HEK293 (cell line): ENCODE measurements around the gene NUP43.
"Not testable (repeated sequence)": the region's sequence is repeated elsewhere in the genome, so short reads cannot be mapped to it uniquely, and the experiment has no call there.

Experiments used
- CTCF ChIA-PET: fragments of 350-600 bp; formaldehyde crosslinking; extraction: SDS; loops from one replicate; lab custom pipeline; 2021; ENCODE audit warnings: antibody characterized with exemption; lab: Yijun Ruan, JAX
- POLR2A ChIA-PET: fragments of 300-600 bp; formaldehyde crosslinking; extraction: SDS; loops from one replicate; lab custom pipeline; 2020; ENCODE audit warnings: antibody characterized with exemption, inconsistent platforms; lab: Yijun Ruan, JAX
- H3K27ac ChIP-seq: fragments of 200-500 bp; sonication (Bioruptor generic); 2 replicates; pipeline ENCODE4 v1.5.1; 2014; ENCODE audit warnings: low read depth, low read length, control low read depth, inconsistent platforms; ENCODE audit errors: extremely low read depth
- H3K36me3 ChIP-seq, 2 experiments: fragments of 200-500 bp in 1 of 2; sonication (Bioruptor generic) in 1 of 2; 1 replicate in 1 of 2; 2 replicates in 1 of 2; pipeline ENCODE4 v1.5.1; 2014 to 2017; ENCODE audit warnings: inconsistent platforms in 2 of 2, low read length in 2 of 2; ENCODE audit not compliant: control insufficient read depth in 2 of 2, insufficient read depth in 1 of 2
- H3K4me1 ChIP-seq: fragments of 200-500 bp; sonication (Bioruptor generic); 2 replicates; pipeline ENCODE4 v1.5.1; 2014; ENCODE audit warnings: mild to moderate bottlenecking, low read length, inconsistent platforms; ENCODE audit not compliant: control insufficient read depth, insufficient read depth
- H3K4me3 ChIP-seq: 2 replicates; pipeline ENCODE4 v1.5.1; 2011; ENCODE audit warnings: low read depth, mild to moderate bottlenecking, control low read depth, low read length, moderate library complexity
- H3K9me3 ChIP-seq: fragments of 200-500 bp; sonication (Bioruptor generic); 2 replicates; pipeline ENCODE4 v1.5.1; 2014; ENCODE audit warnings: low read depth, low read length, inconsistent platforms; ENCODE audit not compliant: control insufficient read depth, insufficient read depth
- INSM2 ChIP-seq: fragments of 450-650 bp; formaldehyde crosslinking; IDR thresholded peaks from 2 replicates; pipeline ENCODE4 v1.5.1; 2016; ENCODE audit warnings: missing biosample characterization, missing genetic modification characterization
- KLF8 ChIP-seq: fragments of 450-650 bp; formaldehyde crosslinking; IDR thresholded peaks from 2 replicates; pipeline ENCODE4 v1.5.1; 2016; ENCODE audit warnings: missing biosample characterization, missing genetic modification characterization
- OVOL3 ChIP-seq: fragments of 450-650 bp; formaldehyde crosslinking; IDR thresholded peaks from 2 replicates; pipeline ENCODE4 v1.5.1; 2016; ENCODE audit warnings: missing biosample characterization, missing genetic modification characterization
- SALL2 ChIP-seq: fragments of 450-650 bp; formaldehyde crosslinking; IDR thresholded peaks from 2 replicates; pipeline ENCODE4 v1.5.0; 2017; ENCODE audit warnings: missing biosample characterization, mild to moderate bottlenecking, missing genetic modification characterization, borderline replicate concordance
- SP2 ChIP-seq: fragments of 450-650 bp; formaldehyde crosslinking; IDR thresholded peaks from 2 replicates; pipeline ENCODE4 v1.5.1; 2016; ENCODE audit warnings: missing biosample characterization, missing genetic modification characterization
- SP3 ChIP-seq: fragments of 450-650 bp; formaldehyde crosslinking; IDR thresholded peaks from 2 replicates; pipeline ENCODE4 v1.5.1; 2016; ENCODE audit warnings: missing biosample characterization, missing genetic modification characterization
- YY1 ChIP-seq: fragments of 450-650 bp; formaldehyde crosslinking; IDR thresholded peaks from 2 replicates; pipeline ENCODE4 v1.5.1; 2018; ENCODE audit warnings: missing biosample characterization, missing genetic modification characterization
- ZBTB49 ChIP-seq: fragments of 450-650 bp; formaldehyde crosslinking; IDR thresholded peaks from 2 replicates; pipeline ENCODE4 v1.5.1; 2016; ENCODE audit warnings: missing biosample characterization, missing genetic modification characterization, low read depth
- ZNF157 ChIP-seq: fragments of 450-650 bp; formaldehyde crosslinking; IDR thresholded peaks from 2 replicates; pipeline ENCODE4 v1.5.1; 2016; ENCODE audit warnings: missing biosample characterization, missing genetic modification characterization
- ZNF174 ChIP-seq: fragments of 450-650 bp; formaldehyde crosslinking; IDR thresholded peaks from 2 replicates; pipeline ENCODE4 v1.5.0; 2017; ENCODE audit warnings: missing biosample characterization, mild to moderate bottlenecking, missing genetic modification characterization
- ZNF335 ChIP-seq: fragments of 450-650 bp; formaldehyde crosslinking; conservative IDR thresholded peaks from 2 replicates; pipeline ENCODE4 v1.5.1; 2016; ENCODE audit warnings: missing biosample characterization, missing genetic modification characterization
- ZNF37A ChIP-seq: fragments of 450-650 bp; IDR thresholded peaks from 2 replicates; pipeline ENCODE4 v1.5.1; 2018; ENCODE audit warnings: missing biosample characterization, missing genetic modification characterization
- ZNF513 ChIP-seq: fragments of 450-650 bp; IDR thresholded peaks from 2 replicates; pipeline ENCODE4 v1.5.1; 2018; ENCODE audit warnings: missing biosample characterization, missing genetic modification characterization
- ZNF555 ChIP-seq: fragments of 450-650 bp; formaldehyde crosslinking; conservative IDR thresholded peaks from 2 replicates; pipeline ENCODE4 v1.5.1; 2017; ENCODE audit warnings: missing biosample characterization, mild to moderate bottlenecking, missing genetic modification characterization, inconsistent platforms
- ZNF623 ChIP-seq: fragments of 450-650 bp; formaldehyde crosslinking; IDR thresholded peaks from 2 replicates; pipeline ENCODE4 v1.5.1; 2016; ENCODE audit warnings: missing biosample characterization, missing genetic modification characterization
- ZNF629 ChIP-seq: fragments of 450-650 bp; formaldehyde crosslinking; IDR thresholded peaks from 2 replicates; pipeline ENCODE4 v1.5.1; 2017; ENCODE audit warnings: missing biosample characterization, missing genetic modification characterization
- ZNF664 ChIP-seq: fragments of 450-650 bp; formaldehyde crosslinking; IDR thresholded peaks from 2 replicates; pipeline ENCODE4 v1.5.1; 2016; ENCODE audit warnings: missing biosample characterization, missing genetic modification characterization
- ZNF701 ChIP-seq: fragments of 450-650 bp; formaldehyde crosslinking; IDR thresholded peaks from 2 replicates; pipeline ENCODE4 v1.5.1; 2016; ENCODE audit warnings: missing biosample characterization, missing genetic modification characterization
- ZNF76 ChIP-seq: fragments of 450-650 bp; formaldehyde crosslinking; IDR thresholded peaks from 2 replicates; pipeline ENCODE4; 2016; ENCODE audit warnings: low read depth, missing biosample characterization, missing genetic modification characterization, borderline replicate concordance
- ZNF785 ChIP-seq: fragments of 450-650 bp; formaldehyde crosslinking; IDR thresholded peaks from 2 replicates; pipeline ENCODE4 v1.5.1; 2016; ENCODE audit warnings: missing biosample characterization, missing genetic modification characterization
- ZNF792 ChIP-seq: fragments of 450-650 bp; formaldehyde crosslinking; IDR thresholded peaks from 2 replicates; pipeline ENCODE4 v1.5.1; 2016; ENCODE audit warnings: missing biosample characterization, missing genetic modification characterization
- ZNF837 ChIP-seq: fragments of 450-650 bp; formaldehyde crosslinking; IDR thresholded peaks from 2 replicates; pipeline ENCODE4 v1.5.1; 2016; ENCODE audit warnings: missing biosample characterization, missing genetic modification characterization

NUP43 gene

GRCh38 chr6:149681845-149682244 lies 64.5 kb downstream of the NUP43 start:
- H3K4me3 ChIP-seq, H3K9me3 ChIP-seq, H3K27ac ChIP-seq, H3K4me1 ChIP-seq, POLR2A ChIA-PET: not testable (repeated sequence)
- CTCF ChIA-PET: interaction anchor here (0.6 to 1.1 kb wide), 3 partner anchors 9 to 18 kb away, joined by 3 to 5 read pairs (median 3); no protein-coding TSS in a partner anchor
- H3K36me3 ChIP-seq: peaks cover 19 to 56% of the 10 kb centered on the region in 2 experiments

- H3K4me3 ChIP-seq: no peak overlapping the region
- no peaks in the 10 kb centered on the region for H3K4me1 ChIP-seq
- no peaks in the 10 kb centered on the region for H3K9me3 ChIP-seq
- ChIA-PET CTCF (interaction anchor here (0.7 to 1.1 kb wide), 2 partner anchors 8 to 10 kb away, joined by 3 read pairs; no protein-coding TSS in a partner anchor), POLR2A (no interaction called here)
- no peak for TF ChIP-seq ZBTB49 (tag by site-specific recombination)
- no peak for TF ChIP-seq ZNF629 (tag by site-specific recombination)
- no peak for TF ChIP-seq SP3 (tag by site-specific recombination)
- no peak for TF ChIP-seq SP2 (tag by site-specific recombination)
- TF ChIP-seq ZNF157 (tag by site-specific recombination): no peak
- TF ChIP-seq ZNF837 (tag by site-specific recombination): no peak
- TF ChIP-seq ZNF37A: no peak
- TF ChIP-seq ZNF623: no peak
- TF ChIP-seq SALL2 (tag by site-specific recombination): no peak
- TF ChIP-seq KLF8 (tag by site-specific recombination): no peak
- TF ChIP-seq ZNF76 (tag by site-specific recombination): no peak
- TF ChIP-seq ZNF513 (tag by site-specific recombination): no peak
- TF ChIP-seq OVOL3: no peak
- no peak for TF ChIP-seq ZNF555 (tag by site-specific recombination)
- TF ChIP-seq ZNF174 (tag by site-specific recombination): no peak
- peaks cover 19 to 57% of the 10 kb centered on the region in 2 experiments for H3K36me3 ChIP-seq
- H3K27ac ChIP-seq: no peak overlapping the region
Observed at GRCh38 chr6:149681209-149681608, 65.1 kb downstream of the NUP43 start.

- H3K9me3 ChIP-seq: no peaks in the 10 kb centered on the region
- CTCF ChIA-PET: no interaction called here
- peaks cover 24 to 60% of the 10 kb centered on the region in 2 experiments for H3K36me3 ChIP-seq
Observed at GRCh38 chr6:149680503-149680902, 65.8 kb downstream of the NUP43 start.

More at GRCh38 chr6:149680503-149680902, 65.8 kb downstream of the NUP43 start:
- Histone ChIP-seq H3K4me1 (no peaks in the 10 kb centered on the region), H3K27ac (no peak overlapping the region), H3K4me3 (no peak overlapping the region)
- POLR2A ChIA-PET: interaction anchor here (0.6 kb wide), 1 partner anchor 289 kb away, joined by 4 read pairs; no protein-coding TSS in a partner anchor
- TF ChIP-seq ZNF785 (no peak), ZNF664 (no peak), ZNF792 (tag by site-specific recombination) (no peak), ZNF335 (tag by site-specific recombination) (no peak), ZBTB49 (tag by site-specific recombination) (no peak), ZNF701 (tag by site-specific recombination) (no peak), INSM2 (tag by site-specific recombination) (no peak), YY1 (no peak)
